ENCODE measurements around the gene GREM1. TPM values are rescaled to one million over a fixed set of nuclear protein-coding genes. Genes with fewer than 3 reads are reported as not detected.
A peak's percentile ranks its signal among the peaks of the same experiment; 100 is the strongest.

GREM1 gene
- total RNA-seq, 2 donors from 2014 or later: 1.1 to 2.6 TPM

DNA sequence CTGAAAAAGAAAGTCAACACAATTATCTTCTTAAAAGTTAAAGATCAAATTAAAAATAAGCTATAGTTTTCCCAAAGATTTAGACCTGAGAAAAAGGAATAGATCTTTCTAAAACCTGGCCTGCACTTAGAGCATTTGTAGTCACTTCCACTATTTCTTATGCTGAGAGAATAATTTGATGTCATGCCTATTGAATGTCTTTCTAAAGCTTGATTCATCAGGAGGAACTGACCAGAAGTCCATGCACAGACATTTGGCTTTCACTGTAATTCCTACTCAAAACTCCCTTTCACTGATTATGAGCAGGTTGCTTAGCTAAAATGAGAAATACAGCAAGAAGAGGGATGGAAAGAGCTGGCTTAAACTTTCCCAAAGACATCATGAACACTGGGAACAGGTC is 4.3 kb downstream of the GREM1 start:
- DNase-seq: no peak
- intact Hi-C loops (cut with DNase I): no loop called here
- no peak for ATAC-seq

DNA sequence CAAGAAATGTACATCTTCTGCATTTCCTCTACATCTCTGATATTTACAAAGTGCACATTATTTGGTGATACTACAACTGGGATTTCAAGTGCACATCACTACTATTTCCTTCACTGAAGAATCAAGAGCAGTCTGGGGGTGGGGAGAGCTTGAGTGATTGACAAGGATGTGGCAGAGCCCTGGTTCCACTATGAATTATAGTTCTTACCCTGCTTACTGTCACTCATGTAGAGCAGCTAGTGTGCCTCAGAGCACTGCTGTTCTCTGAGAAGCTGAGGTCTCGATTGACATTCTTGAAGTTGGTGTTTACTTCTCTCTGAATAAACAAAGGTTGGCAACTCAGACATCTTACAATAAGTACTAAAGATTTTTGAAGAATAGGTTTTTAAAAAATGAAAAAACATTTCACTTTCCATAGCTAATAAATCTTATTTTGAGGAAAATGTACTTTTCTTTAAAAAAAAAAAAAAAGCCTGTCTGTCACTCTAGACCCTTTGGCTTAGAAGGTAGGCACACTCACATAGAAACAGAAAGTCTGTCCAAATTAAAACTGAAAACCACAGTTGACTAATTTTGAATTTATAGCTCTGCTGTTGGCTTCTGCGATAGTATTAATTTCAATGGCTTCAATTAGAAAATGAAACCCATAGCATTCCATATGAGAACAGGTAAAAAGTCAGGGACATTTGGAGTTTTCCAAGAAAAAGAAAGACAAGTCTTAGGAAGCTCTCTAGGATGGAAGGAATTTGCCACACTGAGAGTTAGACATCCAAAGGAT is 5.6 kb downstream of the GREM1 start:
- DNase-seq (no peak), ATAC-seq (no peak)
- intact Hi-C loops (cut with DNase I): no loop called here

DNA sequence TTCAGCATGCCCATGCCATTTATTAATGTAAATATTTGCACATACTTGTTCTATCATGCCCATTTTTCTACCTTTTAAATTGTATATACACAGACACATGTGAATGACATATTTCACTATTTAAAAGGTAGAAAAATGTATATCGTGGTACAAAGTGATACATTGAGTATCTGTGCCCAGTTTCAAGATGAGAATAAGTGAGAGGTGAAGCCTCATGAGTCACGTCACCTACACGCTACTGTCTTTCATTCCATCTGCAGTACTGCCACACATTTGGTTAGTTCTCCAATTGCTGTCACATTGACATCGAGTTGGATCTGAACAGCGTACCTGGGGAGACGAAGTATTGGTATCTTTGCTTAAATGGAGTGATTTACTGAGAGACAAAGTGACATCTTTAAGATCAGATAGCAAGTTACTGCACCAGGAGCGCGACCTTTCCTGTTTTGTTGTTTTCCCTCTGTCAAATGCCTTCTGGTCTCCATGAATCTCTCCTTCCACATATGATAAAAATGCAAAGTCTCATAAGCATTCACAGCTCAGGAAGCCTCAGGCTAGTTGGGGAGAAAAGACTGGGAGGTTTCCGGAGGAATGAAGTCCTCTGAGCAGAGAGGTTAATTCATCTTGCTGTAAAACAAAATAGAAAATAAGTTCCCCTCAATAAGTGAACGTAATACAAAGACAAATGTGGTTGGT is 12.0 kb downstream of the GREM1 start:
- DNase-seq (no peak), ATAC-seq (no peak)
- intact Hi-C loops (cut with DNase I): no loop called here

DNA sequence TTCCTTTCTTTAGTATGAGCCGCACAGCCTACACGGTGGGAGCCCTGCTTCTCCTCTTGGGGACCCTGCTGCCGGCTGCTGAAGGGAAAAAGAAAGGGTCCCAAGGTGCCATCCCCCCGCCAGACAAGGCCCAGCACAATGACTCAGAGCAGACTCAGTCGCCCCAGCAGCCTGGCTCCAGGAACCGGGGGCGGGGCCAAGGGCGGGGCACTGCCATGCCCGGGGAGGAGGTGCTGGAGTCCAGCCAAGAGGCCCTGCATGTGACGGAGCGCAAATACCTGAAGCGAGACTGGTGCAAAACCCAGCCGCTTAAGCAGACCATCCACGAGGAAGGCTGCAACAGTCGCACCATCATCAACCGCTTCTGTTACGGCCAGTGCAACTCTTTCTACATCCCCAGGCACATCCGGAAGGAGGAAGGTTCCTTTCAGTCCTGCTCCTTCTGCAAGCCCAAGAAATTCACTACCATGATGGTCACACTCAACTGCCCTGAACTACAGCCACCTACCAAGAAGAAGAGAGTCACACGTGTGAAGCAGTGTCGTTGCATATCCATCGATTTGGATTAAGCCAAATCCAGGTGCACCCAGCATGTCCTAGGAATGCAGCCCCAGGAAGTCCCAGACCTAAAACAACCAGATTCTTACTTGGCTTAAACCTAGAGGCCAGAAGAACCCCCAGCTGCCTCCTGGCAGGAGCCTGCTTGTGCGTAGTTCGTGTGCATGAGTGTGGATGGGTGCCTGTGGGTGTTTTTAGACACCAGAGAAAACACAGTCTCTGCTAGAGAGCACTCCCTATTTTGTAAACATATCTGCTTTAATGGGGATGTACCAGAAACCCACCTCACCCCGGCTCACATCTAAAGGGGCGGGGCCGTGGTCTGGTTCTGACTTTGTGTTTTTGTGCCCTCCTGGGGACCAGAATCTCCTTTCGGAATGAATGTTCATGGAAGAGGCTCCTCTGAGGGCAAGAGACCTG is 13.2 kb downstream of the GREM1 start:
- intact Hi-C loops (cut with DNase I): no loop called here
- peak in 1 of 2 donors; percentile 30 for ATAC-seq
- DNase-seq: peak; percentile 27

DNA sequence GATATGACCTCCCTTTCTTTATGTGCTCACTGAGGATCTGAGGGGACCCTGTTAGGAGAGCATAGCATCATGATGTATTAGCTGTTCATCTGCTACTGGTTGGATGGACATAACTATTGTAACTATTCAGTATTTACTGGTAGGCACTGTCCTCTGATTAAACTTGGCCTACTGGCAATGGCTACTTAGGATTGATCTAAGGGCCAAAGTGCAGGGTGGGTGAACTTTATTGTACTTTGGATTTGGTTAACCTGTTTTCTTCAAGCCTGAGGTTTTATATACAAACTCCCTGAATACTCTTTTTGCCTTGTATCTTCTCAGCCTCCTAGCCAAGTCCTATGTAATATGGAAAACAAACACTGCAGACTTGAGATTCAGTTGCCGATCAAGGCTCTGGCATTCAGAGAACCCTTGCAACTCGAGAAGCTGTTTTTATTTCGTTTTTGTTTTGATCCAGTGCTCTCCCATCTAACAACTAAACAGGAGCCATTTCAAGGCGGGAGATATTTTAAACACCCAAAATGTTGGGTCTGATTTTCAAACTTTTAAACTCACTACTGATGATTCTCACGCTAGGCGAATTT is 14.9 kb downstream of the GREM1 start:
- DNase-seq (no peak), ATAC-seq (no peak)
- intact Hi-C loops (cut with DNase I): no loop called here

DNA sequence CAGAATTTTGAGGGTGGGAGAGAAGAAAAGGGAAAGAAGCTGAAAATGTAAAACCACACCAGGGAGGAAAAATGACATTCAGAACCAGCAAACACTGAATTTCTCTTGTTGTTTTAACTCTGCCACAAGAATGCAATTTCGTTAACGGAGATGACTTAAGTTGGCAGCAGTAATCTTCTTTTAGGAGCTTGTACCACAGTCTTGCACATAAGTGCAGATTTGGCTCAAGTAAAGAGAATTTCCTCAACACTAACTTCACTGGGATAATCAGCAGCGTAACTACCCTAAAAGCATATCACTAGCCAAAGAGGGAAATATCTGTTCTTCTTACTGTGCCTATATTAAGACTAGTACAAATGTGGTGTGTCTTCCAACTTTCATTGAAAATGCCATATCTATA is 15.5 kb downstream of the GREM1 start:
- ATAC-seq (no peak), DNase-seq (no peak)
- intact Hi-C loops (cut with DNase I): no loop called here

DNA sequence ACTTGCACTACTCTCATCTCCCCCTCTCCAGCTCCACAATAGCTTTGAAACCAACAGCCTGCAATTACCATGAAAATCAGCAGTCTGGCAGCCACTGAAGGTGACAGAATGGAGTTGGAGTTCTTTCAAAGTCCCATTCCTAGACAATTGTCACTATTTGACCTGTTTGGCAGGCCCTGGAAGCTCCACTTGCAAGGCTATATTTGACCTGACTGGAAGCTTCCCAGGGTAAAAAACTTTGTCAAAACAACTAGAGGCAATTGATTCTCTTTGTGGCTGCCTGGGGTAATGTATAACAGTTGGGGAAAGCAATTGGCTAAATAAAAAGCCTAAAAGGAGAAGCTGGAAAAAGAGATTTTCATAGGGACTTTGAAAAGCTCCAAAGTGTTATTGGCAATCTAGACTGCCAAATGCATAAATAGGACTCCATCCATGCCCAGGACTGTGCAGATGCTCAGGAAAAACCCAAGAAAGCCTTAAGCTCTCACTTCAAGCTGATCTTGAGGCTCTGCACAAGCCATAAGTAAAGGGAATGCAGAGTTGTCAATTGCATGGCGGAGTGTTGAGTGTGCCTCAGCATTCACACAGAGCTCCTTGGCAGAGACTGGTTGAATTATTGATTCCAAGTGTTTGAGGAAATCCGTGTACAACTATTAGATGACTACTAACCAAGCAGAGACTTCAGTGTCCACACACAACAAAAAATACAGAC is 18.3 kb downstream of the GREM1 start:
- intact Hi-C loops (cut with DNase I): no loop called here
- DNase-seq: no peak
- no peak for ATAC-seq

DNA sequence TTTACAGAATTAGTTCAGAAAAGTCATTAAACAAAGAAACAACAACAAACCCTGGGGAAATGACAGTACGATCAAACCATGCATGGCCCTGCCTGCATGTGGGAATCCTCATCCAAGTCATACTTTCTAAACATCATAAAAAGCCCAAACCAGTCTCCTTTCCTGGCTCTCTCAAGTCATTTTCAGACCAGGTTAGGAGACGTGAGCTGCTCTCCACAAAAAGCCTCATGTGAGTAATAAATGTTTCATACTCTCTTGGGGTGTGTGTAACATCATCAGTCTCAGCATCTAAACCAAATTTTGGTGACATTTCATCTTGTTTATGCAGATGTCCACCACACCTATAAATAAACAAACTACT is 18.9 kb downstream of the GREM1 start:
- ATAC-seq (no peak), DNase-seq (no peak)
- intact Hi-C loops (cut with DNase I): no loop called here

DNA sequence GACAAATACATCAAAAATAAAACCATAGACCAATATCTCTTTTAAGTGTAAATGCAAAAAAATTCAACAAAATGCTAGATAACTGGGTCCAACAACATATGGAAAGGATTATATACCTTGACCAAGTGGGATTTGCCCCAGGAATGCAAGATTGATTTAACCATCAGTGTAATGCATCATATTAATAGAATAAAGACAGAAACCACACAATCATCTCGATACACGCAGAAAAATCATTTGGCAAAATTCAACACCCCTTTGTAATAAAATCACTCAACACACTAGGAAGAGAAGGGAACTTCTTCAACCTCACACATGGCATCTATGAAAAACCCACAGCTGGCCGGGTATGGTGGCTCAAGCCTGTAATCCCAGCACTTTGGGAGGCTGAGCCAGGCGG is 19.5 kb downstream of the GREM1 start:
- ATAC-seq: no peak
- DNase-seq: no peak
- intact Hi-C loops (cut with DNase I): no loop called here

DNA sequence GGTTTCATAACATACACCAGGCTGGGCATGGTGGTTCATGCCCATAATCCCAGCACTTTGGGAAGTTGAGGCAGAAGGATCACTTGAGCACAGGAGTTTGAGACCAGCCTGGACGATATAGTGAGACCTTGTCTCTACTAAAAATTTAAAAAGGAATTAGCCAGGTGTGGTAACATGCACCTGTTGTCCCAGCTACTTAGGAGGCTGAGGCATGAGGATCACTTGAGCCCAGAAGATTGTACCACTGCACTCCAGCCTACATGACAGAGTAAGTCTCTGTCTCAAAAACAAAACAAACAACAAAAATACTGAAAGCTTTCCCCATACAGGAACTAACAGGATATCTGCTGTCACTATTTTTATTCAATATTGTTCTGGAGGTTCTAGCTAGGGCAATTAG is 20.9 kb downstream of the GREM1 start:
- DNase-seq (no peak), ATAC-seq (no peak)
- intact Hi-C loops (cut with DNase I): no loop called here

DNA sequence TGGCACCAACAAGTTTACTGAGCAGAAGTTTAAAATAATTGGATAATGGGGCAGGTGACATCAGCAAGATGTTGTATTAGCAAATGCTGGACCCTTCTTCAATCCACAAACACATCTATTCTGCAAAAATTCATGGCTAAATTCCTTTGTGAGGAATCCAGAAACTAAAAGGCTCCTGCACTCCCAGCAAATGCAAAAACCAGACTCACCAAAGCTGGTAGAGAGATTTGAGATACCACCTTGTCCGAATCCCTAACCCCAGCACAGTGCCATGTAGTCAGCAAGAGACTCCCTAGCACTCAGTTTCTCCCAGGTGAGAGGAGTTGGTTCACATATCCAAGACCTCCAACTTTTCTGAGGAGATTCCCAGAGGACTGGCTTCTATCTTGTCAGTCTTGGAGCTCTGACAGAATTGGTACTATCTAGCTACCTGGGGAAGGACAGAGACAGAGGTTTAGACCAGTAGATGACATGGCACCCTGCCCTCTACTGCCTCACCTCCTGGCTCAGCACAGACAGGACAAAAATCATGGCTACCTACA is 21.8 kb downstream of the GREM1 start:
- intact Hi-C loops (cut with DNase I): no loop called here

DNA sequence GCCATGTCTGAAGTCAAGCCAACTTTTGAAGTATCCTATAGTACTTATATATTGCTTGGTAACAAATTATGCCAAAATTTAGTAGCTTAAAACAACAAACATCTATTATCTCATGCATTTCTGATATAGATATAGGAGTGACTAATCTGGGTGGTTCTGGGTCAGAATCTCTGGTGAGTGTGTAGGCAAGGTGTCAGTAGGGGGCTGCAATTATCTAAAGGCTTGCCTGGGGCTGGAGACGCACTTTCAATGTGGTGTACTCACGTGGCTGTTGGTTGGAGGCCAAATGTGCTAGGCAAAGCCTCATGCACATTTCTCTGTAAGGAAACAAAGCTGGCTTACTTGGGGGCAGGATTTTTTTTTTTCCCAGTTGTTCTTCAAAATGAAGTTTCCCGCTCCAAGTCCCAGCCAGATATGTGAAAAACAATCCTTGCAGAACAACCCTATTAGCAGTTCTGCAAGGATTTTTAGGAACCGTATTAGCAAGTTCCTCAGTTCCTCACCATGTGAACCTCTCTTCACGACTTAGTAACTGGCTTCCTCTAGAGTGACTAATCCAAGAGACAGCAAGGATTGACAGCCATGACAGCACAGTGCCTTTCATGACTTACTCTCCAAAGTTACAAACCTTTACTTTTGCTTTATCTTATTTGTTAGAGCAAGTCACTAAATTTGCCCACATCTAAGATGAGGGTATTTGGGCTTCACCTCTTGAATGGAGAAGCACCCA is 25.8 kb downstream of the GREM1 start:
- intact Hi-C loops (cut with DNase I): no loop called here
- DNase-seq (no peak), ATAC-seq (no peak)

More for the DNA sequence above, 21.8 kb downstream of the GREM1 start:
- no peak for ATAC-seq
- no peak for DNase-seq

DNA sequence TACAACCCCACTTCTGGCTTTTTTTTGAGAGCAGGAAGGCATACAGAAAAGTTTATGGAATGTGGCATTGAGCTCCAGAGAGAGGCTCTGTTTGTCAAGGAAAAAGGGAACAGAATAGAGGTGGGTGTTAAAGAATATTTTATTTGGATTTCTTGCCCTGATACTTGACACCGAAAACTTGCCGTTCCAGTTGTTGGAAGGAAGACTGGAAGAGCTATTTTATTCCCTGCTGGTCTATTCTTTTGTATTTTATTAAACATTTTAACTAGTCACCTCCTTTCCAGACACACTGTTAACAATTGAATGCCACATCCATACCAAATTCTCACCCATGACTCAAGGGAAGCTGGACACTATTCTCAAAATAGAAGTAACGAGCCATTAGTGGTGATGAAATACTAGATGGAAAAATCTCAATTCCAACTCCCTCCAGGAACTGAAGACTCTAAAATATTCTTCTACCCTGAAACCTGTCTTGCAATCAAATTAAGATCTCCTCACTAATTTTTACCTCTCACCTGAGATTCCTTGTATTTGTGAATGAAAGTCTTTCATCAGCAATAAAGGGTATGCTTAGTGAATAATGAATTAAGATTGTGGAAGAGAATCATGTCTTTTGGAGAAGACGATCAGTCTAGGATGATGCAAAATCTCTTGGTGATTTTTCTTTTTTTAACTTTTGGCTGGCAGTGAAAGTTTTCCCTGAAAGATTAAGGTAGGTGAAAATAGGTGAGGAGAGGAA is 28.5 kb downstream of the GREM1 start:
- intact Hi-C loops (cut with DNase I): no loop called here
- no peak for DNase-seq
- ATAC-seq: no peak

DNA sequence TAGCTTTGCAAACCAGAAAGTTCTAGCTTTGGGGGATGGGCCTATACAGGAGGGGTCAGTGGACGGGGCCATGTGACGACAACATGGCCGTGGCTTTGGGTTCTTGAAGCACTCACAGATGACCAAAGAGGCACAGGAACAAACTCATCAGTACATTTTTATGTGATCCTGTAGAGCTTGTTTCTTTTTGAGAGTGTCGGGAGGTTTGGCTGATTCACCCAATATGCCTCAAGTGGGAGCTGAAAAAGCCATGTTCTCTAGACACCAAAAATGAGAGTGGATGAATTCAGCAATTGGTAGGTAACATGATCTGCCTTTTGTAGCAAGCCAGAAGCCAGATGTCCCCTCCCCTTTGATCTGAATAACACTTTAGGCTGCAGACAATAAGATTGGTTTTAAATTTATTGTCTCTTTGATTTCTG is 30.1 kb downstream of the GREM1 start:
- DNase-seq: no peak
- no peak for ATAC-seq
- intact Hi-C loops (cut with DNase I): no loop called here

DNA sequence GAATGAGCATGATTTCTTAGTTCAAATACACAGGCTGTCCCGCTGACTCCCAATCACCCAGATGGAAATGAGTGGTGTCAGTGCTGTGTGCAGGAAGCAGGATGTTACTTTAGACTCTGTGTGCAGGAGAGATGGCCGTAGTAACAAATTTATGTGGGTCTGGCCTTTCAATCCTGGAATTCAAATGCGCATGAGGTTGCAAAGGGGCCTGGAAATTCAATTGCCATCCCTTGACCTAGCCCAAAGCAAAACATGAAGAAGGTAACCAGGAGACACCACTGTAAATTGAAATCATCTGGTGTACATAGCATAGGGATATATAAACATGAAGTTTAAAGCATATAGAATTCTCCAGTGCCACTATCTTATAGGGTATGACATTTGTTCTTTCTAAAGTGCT is 33.2 kb downstream of the GREM1 start:
- ATAC-seq (no peak), DNase-seq (no peak)
- intact Hi-C loops (cut with DNase I): no loop called here

DNA sequence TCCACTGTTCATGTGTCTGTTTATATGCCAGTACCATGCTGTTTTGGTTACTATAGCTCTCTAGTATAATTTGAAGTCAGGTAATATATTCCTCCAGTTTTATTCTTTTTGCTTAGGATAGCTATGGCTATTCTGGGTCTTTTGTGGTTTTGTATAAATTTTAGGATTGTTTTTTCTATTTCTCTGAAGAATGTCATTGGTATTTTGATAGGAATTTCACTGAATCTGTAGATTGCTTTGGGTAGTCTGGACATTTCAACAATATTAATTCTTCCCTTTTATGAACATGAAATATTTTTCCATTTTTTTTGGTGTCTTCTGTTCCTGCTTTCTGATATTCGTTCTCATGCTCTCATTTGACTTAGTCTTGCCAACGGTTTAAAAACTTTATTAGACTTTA is 39.6 kb downstream of the GREM1 start:
- no peak for DNase-seq
- no peak for ATAC-seq
- intact Hi-C loops (cut with DNase I): no loop called here

DNA sequence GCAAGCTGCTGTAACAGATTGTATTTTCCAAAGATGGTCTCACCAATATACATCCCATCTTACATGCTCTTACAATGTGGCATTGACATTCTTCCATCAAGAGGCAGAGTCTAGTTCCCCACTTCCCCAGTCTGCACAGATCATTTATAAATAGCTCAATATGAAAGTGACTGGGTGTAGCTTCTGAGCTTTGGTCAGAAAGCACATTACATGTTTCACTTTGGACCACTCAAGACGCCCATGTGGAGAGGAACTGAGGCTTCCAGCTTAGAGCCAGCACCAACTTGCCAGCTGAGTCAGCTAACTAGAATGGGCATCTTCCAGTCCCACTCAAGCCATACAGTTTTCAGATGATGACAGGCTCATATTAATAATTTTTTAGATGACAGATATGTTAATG is 45.5 kb downstream of the GREM1 start:
- ATAC-seq: no peak
- intact Hi-C loops (cut with DNase I): no loop called here

More for the DNA sequence above, 45.5 kb downstream of the GREM1 start:
- DNase-seq: no peak

Data from left cardiac atrium (tissue), 4 donors.